Endothelial cell of umbilical vein (primary cell): ENCODE data around the gene JUP. TPM values are rescaled to one million over a fixed set of nuclear protein-coding genes. Genes with fewer than 3 reads are reported as not detected.

Experiments used
- BruUV-seq: library from RNA; stranded (reverse); fragments of 400-500 nt; replicated peaks from 2 replicates; lab custom pipeline; 2021; lab: Mats Ljungman, UMichigan
- CTCF ChIA-PET: fragments of 300-600, 350-600 bp; sonication (Branson Sonifier 250); formaldehyde crosslinking; loops from one replicate; lab custom pipeline; 2021; ENCODE audit warnings: antibody characterized with exemption, inconsistent platforms; lab: Charles Lee
- POLR2A ChIA-PET: fragments of 300-600, 350-600 bp; sonication (Branson Sonifier 250); formaldehyde crosslinking; loops from one replicate; lab custom pipeline; 2021; ENCODE audit warnings: antibody characterized with exemption, inconsistent platforms; lab: Charles Lee
- DNase-seq: peaks from one replicate; pipeline ENCODE4 v3.0.0-alpha.2; 2011; ENCODE audit warnings: low read depth, low spot score
- FAIRE-seq: peaks from 2 replicates; lab custom pipeline; 2011; peaks lifted over from hg19 to GRCh38; lab: Jason Lieb, UNC
- H2AFZ ChIP-seq: 2 replicates; pipeline ENCODE4 v1.6.0; 2012; ENCODE audit warnings: low read depth, low read length, control low read depth, inconsistent platforms
- H3K27ac ChIP-seq: 2 replicates; pipeline ENCODE4 v1.5.1; 2011; ENCODE audit warnings: low read depth, mild to moderate bottlenecking, control low read depth, low read length, moderate library complexity; ENCODE audit not compliant: insufficient read depth
- H3K27me3 ChIP-seq, 2 experiments: 2 replicates each; pipeline versions ENCODE4 v1.6.0 to v1.6.1; 2011; ENCODE audit warnings: low read length in 2 of 2, mixed read lengths in 1 of 2; ENCODE audit not compliant: control insufficient read depth in 2 of 2, insufficient read depth in 2 of 2
- H3K36me3 ChIP-seq, 2 experiments: 2 replicates in 1 of 2; 3 replicates in 1 of 2; pipeline ENCODE4 v1.5.1; 2011; ENCODE audit warnings: low read length in 2 of 2, mild to moderate bottlenecking in 1 of 2, moderate library complexity in 1 of 2; ENCODE audit not compliant: control insufficient read depth in 2 of 2, insufficient read depth in 2 of 2; ENCODE audit errors: extremely low read depth in 1 of 2
- H3K4me1 ChIP-seq: 3 replicates; pipeline ENCODE4 v1.5.1; 2011; ENCODE audit warnings: mild to moderate bottlenecking, low read length; ENCODE audit not compliant: control insufficient read depth, insufficient read depth; ENCODE audit errors: extremely low read depth
- H3K4me2 ChIP-seq: 2 replicates; pipeline ENCODE4 v1.6.1; 2011; ENCODE audit warnings: low read length, control low read depth, mixed read lengths; ENCODE audit not compliant: insufficient read depth
- H3K4me3 ChIP-seq, 3 experiments: fragments of 200-600 bp in 1 of 3; sonication (generic), shearing (Covaris generic) in 1 of 3; replicated peaks in 1 of 3; 2 replicates each; pipeline ENCODE4 v1.5.1; 2011 to 2016; ENCODE audit warnings: control low read depth in 3 of 3, low read length in 3 of 3, mild to moderate bottlenecking in 2 of 3, inconsistent platforms in 1 of 3, low read depth in 1 of 3, moderate library complexity in 1 of 3; ENCODE audit not compliant: insufficient read depth in 1 of 3
- H3K79me2 ChIP-seq: 2 replicates; pipeline ENCODE4 v1.6.0; 2012; ENCODE audit warnings: low read length, inconsistent platforms; ENCODE audit not compliant: control insufficient read depth, insufficient read depth
- H3K9ac ChIP-seq: replicated peaks from 2 replicates; pipeline ENCODE3; 2011; ENCODE audit warnings: low read length, control low read depth; ENCODE audit not compliant: insufficient read depth; ENCODE audit errors: extremely low read depth
- H3K9me1 ChIP-seq: replicated peaks from 3 replicates; pipeline ENCODE4 v1.6.0; 2011; ENCODE audit warnings: mild to moderate bottlenecking, low read length; ENCODE audit not compliant: control insufficient read depth, insufficient read depth; ENCODE audit errors: extremely low read depth
- H3K9me3 ChIP-seq: replicated peaks from 2 replicates; pipeline ENCODE4 v1.5.1; 2012; ENCODE audit warnings: low read length, inconsistent platforms; ENCODE audit not compliant: control insufficient read depth, insufficient read depth
- H4K20me1 ChIP-seq: replicated peaks from 2 replicates; pipeline ENCODE3; 2011; ENCODE audit warnings: mild to moderate bottlenecking, low read length; ENCODE audit not compliant: control insufficient read depth, insufficient read depth; ENCODE audit errors: extremely low read depth
- EZH2 ChIP-seq: IDR thresholded peaks from 2 replicates; pipeline ENCODE4 v1.6.1; 2012; ENCODE audit warnings: borderline replicate concordance, low read depth, mild to moderate bottlenecking, moderate library complexity, low read length, inconsistent platforms; ENCODE audit not compliant: severe bottlenecking
- GATA2 ChIP-seq: IDR thresholded peaks from 2 replicates; pipeline ENCODE4 v1.7.0; 2011; ENCODE audit warnings: low read depth, mild to moderate bottlenecking, moderate library complexity, mixed read lengths, low read length; ENCODE audit not compliant: insufficient read length, insufficient read depth
- MAX ChIP-seq: IDR thresholded peaks from 2 replicates; pipeline ENCODE4 v1.6.1; 2011; ENCODE audit not compliant: insufficient read depth, insufficient read length
- POLR2A ChIP-seq: IDR thresholded peaks from 2 replicates; pipeline ENCODE4 v1.6.1; 2012; ENCODE audit warnings: low read depth, mild to moderate bottlenecking, control low read depth, low read length
- dilution Hi-C: fragments of 300-500 bp; cut with MboI; formaldehyde crosslinking; loops from one replicate; pipeline ENCODE4 v1.15.0; 2019; ENCODE audit warnings: low sequenced_read_pairs; ENCODE audit not compliant: extremely low pct_ligation_motif_present
- intact Hi-C: fragments of 100-400 bp; cut with micrococcal nuclease; formaldehyde crosslinking; loops from one replicate; pipeline ENCODE4 v1.10.0; 2022
- polyA plus RNA-seq, 4 experiments: library from polyadenylated mRNA; depleted of rRNA in 3 of 4; stranded (reverse) in 3 of 4; unstranded in 1 of 4; fragments of >200 nt; gene quantifications; 2 replicates each; pipeline versions ENCODE4 v1.2.1 to v1.2.3, GENCODE V29; 2011 to 2012; ENCODE audit warnings: missing spikeins in 1 of 4
- total RNA-seq: library from RNA; stranded (reverse); gene quantifications from 2 replicates; pipeline ENCODE4 v1.2.3, GENCODE V29; 2021

Gene JUP
- total and polyA plus RNA-seq, 2 donors (not counting 3 experiments of a cell fraction or from before 2014, with no cell fraction given), result 98.0 to 171 TPM

- peaks cover 0 to 1% of the 10 kb centered on the region in 2 experiments for H3K27me3 ChIP-seq
- H3K36me3 ChIP-seq, result no peaks in the 10 kb centered on the region
- ChIA-PET POLR2A (no interaction called here), CTCF (interaction anchor here (0.7 to 3.2 kb wide), 3 partner anchors 9 to 358 kb away, joined by 3 to 14 read pairs (median 3); no protein-coding TSS in a partner anchor)
- H3K9me3 ChIP-seq, result no peaks in the 10 kb centered on the region
- no peak overlapping the region for H3K4me3 ChIP-seq
- H4K20me1 ChIP-seq, result no peaks in the 10 kb centered on the region
- dilution Hi-C loops (no loop called here), intact Hi-C loops (no loop called here)
- H3K9ac ChIP-seq, result no peak overlapping the region
- no peak overlapping the region for H3K4me2 ChIP-seq
- no peak overlapping the region for H3K27ac ChIP-seq
- H3K4me1 ChIP-seq, result no peaks in the 10 kb centered on the region
- FAIRE-seq (no peak), DNase-seq (no peak)
- TF ChIP-seq POLR2A (no peak), EZH2 (no peak), GATA2 (no peak), MAX (no peak)
- H3K9me1 ChIP-seq, result no peaks in the 10 kb centered on the region
- no peak overlapping the region for H2AFZ ChIP-seq
- no TSS peak for BruUV-seq
- H3K79me2 ChIP-seq, result no peaks in the 10 kb centered on the region
These were observed 64.3 kb downstream of the JUP start for GRCh38 chr17:41722231-41722630.

- DNase-seq (no peak), FAIRE-seq (no peak)
- intact Hi-C loops, result no loop called here
- no peaks in the 10 kb centered on the region for H3K9me3 ChIP-seq
- ChIA-PET POLR2A (no interaction called here), CTCF (interaction anchor here (1.2 to 1.5 kb wide), 3 partner anchors 9 to 22 kb away, joined by 3 to 7 read pairs (median 3); no protein-coding TSS in a partner anchor)
- TF ChIP-seq EZH2, result no peak
- no peak overlapping the region for H3K4me2 ChIP-seq
- no peak overlapping the region for H3K27ac ChIP-seq
- no TSS peak for BruUV-seq
- no peaks in the 10 kb centered on the region for H3K9me1 ChIP-seq
- H3K9ac ChIP-seq, result no peak overlapping the region
- H3K4me3 ChIP-seq, result no peak overlapping the region
- H3K36me3 ChIP-seq, result no peaks in the 10 kb centered on the region
- H4K20me1 ChIP-seq, result no peaks in the 10 kb centered on the region
- H3K4me1 ChIP-seq, result no peaks in the 10 kb centered on the region
- dilution Hi-C loops, result no loop called here
- H3K27me3 ChIP-seq, result peaks cover 4% of the 10 kb centered on the region in 2 experiments
- no peak overlapping the region for H2AFZ ChIP-seq
- no peaks in the 10 kb centered on the region for H3K79me2 ChIP-seq
These were observed 68.2 kb downstream of the JUP start for GRCh38 chr17:41718287-41718645.
